Measurements from ENCODE around the gene MALSU1.
"Not testable (repeated sequence)": the region's sequence is repeated elsewhere in the genome, so short reads cannot be mapped to it uniquely, and the experiment has no call there.

- TF ChIP-seq CTCF, EZH2phosphoT487 (IDR thresholded peaks at IDR 0.05): not testable (repeated sequence)
Observed at GRCh38 chr7:23312141-23312540, 13.0 kb downstream of the MALSU1 start.
